Smooth muscle cell (in vitro differentiated cells): Measurements from ENCODE around the gene DCXR. TPM values are rescaled to one million over a fixed set of nuclear protein-coding genes. Genes with fewer than 3 reads are reported as not detected.

ENCODE experiments used
- DNase-seq: peaks from one replicate; lab custom pipeline; 2025; ENCODE audit not compliant: unreplicated experiment; lab: John Stamatoyannopoulos, UW
- H2AFZ ChIP-seq: fragments of 200-600 bp; sonication (generic); 2 replicates; pipeline ENCODE4 v1.6.0; 2016; ENCODE audit warnings: antibody characterized with exemption, low read depth, mild to moderate bottlenecking
- H3F3A ChIP-seq: fragments of 200-600 bp; sonication (generic); 2 replicates; pipeline ENCODE4 v1.6.0; 2017; ENCODE audit warnings: antibody characterized with exemption, low read depth
- H3K27ac ChIP-seq: fragments of 200-600 bp; sonication (generic); 2 replicates; pipeline ENCODE4 v1.5.1; 2016; ENCODE audit warnings: low read depth, mild to moderate bottlenecking
- H3K27me3 ChIP-seq: fragments of 200-600 bp; sonication (generic); 2 replicates; pipeline ENCODE4 v1.6.1; 2016; ENCODE audit warnings: low read depth, mild to moderate bottlenecking
- H3K36me3 ChIP-seq: fragments of 200-600 bp; sonication (generic); 2 replicates; pipeline ENCODE4 v1.5.1; 2016; ENCODE audit warnings: low read depth
- H3K4me1 ChIP-seq: fragments of 200-600 bp; sonication (generic); 2 replicates; pipeline ENCODE4 v1.5.1; 2016; ENCODE audit warnings: low read depth
- H3K4me2 ChIP-seq: fragments of 200-600 bp; sonication (generic); 2 replicates; pipeline ENCODE4 v1.6.0; 2016; ENCODE audit warnings: mild to moderate bottlenecking
- H3K4me3 ChIP-seq: fragments of 200-600 bp; sonication (generic); 2 replicates; pipeline ENCODE4 v1.5.1; 2016; ENCODE audit warnings: mild to moderate bottlenecking
- H3K79me2 ChIP-seq: fragments of 200-600 bp; sonication (generic); 2 replicates; pipeline ENCODE4 v1.6.0; 2016; ENCODE audit warnings: low read depth, mild to moderate bottlenecking
- H3K9ac ChIP-seq: fragments of 200-600 bp; sonication (generic); 2 replicates; pipeline ENCODE4 v1.6.0; 2016; ENCODE audit warnings: low read depth
- H3K9me3 ChIP-seq: fragments of 200-600 bp; sonication (generic); replicated peaks from 2 replicates; pipeline ENCODE4 v1.5.1; 2016; ENCODE audit warnings: low read depth
- H4K20me1 ChIP-seq: fragments of 200-600 bp; sonication (generic); 2 replicates; pipeline ENCODE4 v1.6.0; 2016; ENCODE audit warnings: low read depth
- CTCF ChIP-seq: fragments of 200-600 bp; sonication (generic); IDR thresholded peaks from 2 replicates; pipeline ENCODE4 v1.5.1; 2017; ENCODE audit warnings: borderline replicate concordance, mild to moderate bottlenecking, antibody characterized with exemption; ENCODE audit not compliant: insufficient read depth, poor library complexity, severe bottlenecking
- WGBS: methylation state at CpG from one replicate; pipeline ENCODE4 v1.1.7; 2016; ENCODE audit warnings: low lambda C conversion rate; 5-methylcytosine and 5-hydroxymethylcytosine counted together
- polyA plus RNA-seq: library from polyadenylated mRNA; unstranded; fragments of >200 nt; fragmentation: Nextera tagmentation; extraction: Ambion mirVana; gene quantifications from 2 replicates; pipeline ENCODE4 v1.2.1, GENCODE V29; 2016
- total RNA-seq: library from RNA; depleted of rRNA; stranded (reverse); fragments of >200 nt; gene quantifications from 2 replicates; pipeline ENCODE4 v1.2.3, GENCODE V29; 2014

Gene DCXR
- total and polyA plus RNA-seq, 2 experiments from 2014 or later: 34.9 to 89.4 TPM

- no peak overlapping the region for H3K4me3 ChIP-seq
- H2AFZ ChIP-seq: no peak overlapping the region
Observed at GRCh38 chr17:82001571-82002056, 35.9 kb downstream of the DCXR start.

GRCh38 chr17:82000803-82001570 lies 36.5 kb downstream of the DCXR start:
- no peak for DNase-seq
- Histone ChIP-seq H3K27ac (no peak overlapping the region), H3F3A (peaks cover 12% of the 10 kb centered on the region), H4K20me1 (peaks cover 4% of the 10 kb centered on the region), H3K27me3 (no peaks in the 10 kb centered on the region), H3K79me2 (no peaks in the 10 kb centered on the region), H3K4me3 (no peak overlapping the region), H3K9me3 (no peaks in the 10 kb centered on the region), H3K4me1 (peaks cover 6% of the 10 kb centered on the region), H3K9ac (no peak overlapping the region), H3K36me3 (no peaks in the 10 kb centered on the region), H3K4me2 (no peak overlapping the region), H2AFZ (no peak overlapping the region)
- 95% methylated on average over 32 of the region's 32 CpGs for WGBS
- TF ChIP-seq CTCF: no peak

More at GRCh38 chr17:82001571-82002056, 35.9 kb downstream of the DCXR start:
- Histone ChIP-seq H3K9me3 (no peaks in the 10 kb centered on the region), H3K79me2 (no peaks in the 10 kb centered on the region), H3K4me1 (peaks cover 6% of the 10 kb centered on the region), H3F3A (peaks cover 12% of the 10 kb centered on the region), H4K20me1 (peaks cover 4% of the 10 kb centered on the region), H3K27me3 (no peaks in the 10 kb centered on the region), H3K4me2 (no peak overlapping the region), H3K27ac (no peak overlapping the region), H3K36me3 (no peaks in the 10 kb centered on the region), H3K9ac (no peak overlapping the region)
- DNase-seq: no peak
- 87% methylated on average over 14 of the region's 17 CpGs for WGBS
- no peak for TF ChIP-seq CTCF

- H3K27ac ChIP-seq: no peak overlapping the region
- H3K27me3 ChIP-seq: no peaks in the 10 kb centered on the region
- H3K4me1 ChIP-seq: peaks cover 6% of the 10 kb centered on the region
- WGBS: 96% methylated on average over 27 of the region's 36 CpGs
- H3K9me3 ChIP-seq: no peaks in the 10 kb centered on the region
- H3K36me3 ChIP-seq: no peaks in the 10 kb centered on the region
- peaks cover 12% of the 10 kb centered on the region for H3F3A ChIP-seq
- DNase-seq: no peak
- TF ChIP-seq CTCF: no peak
- H3K4me2 ChIP-seq: no peak overlapping the region
- H4K20me1 ChIP-seq: peaks cover 4% of the 10 kb centered on the region
- no peaks in the 10 kb centered on the region for H3K79me2 ChIP-seq
- no peak overlapping the region for H2AFZ ChIP-seq
- H3K9ac ChIP-seq: no peak overlapping the region
- H3K4me3 ChIP-seq: no peak overlapping the region
Observed at GRCh38 chr17:81999976-82000802, 37.3 kb downstream of the DCXR start.
